Islet of Langerhans (tissue), 1 donor: ENCODE measurements around the gene INPP4A.

Source experiments
- FAIRE-seq: peaks from one replicate; lab custom pipeline; 2011; peaks lifted over from hg19 to GRCh38; lab: Jason Lieb, UNC

Gene INPP4A

DNA sequence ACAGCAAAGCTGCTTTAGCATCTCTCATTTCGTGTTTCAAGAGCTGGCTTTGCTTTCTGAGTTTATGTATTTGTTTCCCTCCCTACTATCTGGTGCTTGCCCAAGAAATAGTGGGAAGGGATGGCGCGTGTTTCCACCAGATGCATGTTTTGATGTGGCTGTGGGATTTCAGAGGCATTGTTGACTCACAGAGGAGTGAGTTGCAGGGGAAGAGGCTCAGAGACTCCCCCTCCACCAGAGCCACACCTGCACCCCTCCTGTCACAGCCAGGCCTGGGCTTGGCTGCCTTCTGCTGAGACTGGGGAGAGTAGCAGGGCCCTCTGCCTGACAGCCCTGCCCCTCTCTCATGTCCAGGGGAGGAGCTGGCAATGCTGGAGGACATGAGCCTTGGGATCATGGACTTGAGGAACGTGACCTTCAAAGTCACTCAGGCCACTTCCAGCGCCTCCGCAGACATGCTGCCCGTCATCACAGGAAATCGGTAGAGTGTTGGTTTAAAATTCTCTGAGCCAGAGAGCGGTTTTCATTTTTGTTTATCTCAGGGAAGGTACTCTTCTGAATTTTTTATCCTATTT is 120.7 kb downstream of the INPP4A start:
- no peak for FAIRE-seq

DNA sequence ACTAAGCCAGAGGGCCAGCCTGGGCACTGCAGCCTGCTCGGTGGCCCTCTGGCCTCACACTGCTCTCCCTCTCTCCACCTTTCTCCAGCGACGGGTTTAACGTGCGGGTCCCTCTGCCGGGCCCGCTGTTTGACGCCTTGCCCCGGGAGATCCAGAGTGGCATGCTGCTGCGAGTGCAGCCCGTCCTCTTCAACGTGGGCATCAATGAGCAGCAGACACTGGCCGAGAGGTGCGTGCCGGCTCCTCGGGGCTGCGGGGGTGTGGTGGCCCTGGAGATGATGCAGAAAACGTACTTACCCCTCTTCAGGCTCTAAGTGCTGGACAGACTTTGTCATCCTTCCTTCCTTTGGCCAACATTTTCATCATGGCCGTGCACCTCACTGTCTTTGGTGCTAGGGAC is 121.3 kb downstream of the INPP4A start:
- no peak for FAIRE-seq

DNA sequence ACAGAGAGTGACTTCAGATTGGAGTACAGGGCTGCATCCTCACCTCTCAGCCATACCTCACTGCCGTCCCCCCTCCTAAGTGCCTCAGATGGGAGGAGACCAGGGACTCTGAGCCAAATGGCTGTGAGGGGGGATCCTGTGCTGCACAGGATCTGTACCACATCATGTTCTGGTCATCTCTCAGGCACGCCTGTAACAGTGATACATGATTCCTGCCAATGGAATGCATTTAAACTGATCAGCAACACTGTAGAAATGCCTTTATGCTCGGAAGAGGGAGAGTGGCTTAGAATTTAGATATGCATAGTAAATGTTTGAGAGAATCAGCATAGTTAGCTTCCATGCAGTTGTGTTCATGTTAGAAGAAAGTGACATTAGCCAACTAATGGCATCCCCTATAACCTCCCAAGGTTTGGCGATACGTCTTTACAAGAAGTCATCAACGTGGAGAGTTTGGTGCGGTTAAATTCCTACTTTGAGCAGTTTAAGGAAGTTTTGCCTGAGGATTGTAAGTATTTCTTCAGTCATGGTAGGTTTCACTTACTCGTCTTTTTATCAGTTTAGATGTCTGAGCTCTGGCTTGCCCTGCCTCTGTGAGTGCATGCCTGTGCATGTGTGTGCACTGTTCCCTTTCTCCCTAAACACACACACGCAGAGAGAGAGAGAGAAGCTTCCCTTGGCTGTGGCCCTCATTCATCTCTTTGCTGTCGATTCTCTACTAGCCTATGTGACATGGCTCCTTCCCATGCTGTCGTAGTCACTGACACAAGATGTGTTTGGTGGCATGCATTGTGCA is 123.7 kb downstream of the INPP4A start:
- FAIRE-seq, result no peak

DNA sequence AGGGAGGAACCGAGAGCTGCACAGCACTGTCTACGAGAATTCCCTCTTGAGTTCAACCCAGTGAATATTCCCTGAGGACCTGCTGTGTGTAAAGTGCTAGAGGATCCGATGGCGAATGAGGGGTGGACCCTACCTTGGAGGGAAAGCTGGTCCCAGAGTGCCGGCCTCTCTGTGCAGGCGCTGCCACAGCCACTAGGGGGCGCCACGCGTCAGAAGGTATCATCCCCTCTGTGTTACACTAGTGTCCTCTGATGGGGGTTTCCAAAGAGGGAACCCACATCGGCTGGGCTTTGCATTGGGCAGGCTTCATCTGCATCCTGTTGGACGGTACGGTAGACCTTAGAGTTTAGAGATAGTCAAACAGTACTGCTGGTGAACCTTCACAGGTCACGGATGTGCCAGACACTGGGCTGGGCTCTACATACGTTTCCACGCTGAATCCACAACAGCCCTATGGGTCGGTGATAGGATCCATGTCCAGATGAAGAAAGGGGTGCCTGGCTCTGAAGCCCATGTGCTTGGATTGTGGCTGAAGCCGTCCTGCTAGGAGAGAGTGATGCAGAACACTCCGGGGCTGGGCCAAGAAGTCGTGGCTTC is 124.6 kb downstream of the INPP4A start:
- no peak for FAIRE-seq

GRCh38 chr2:98569915-98570314 is 125.3 kb downstream of the INPP4A start:
- FAIRE-seq, result no peak

DNA sequence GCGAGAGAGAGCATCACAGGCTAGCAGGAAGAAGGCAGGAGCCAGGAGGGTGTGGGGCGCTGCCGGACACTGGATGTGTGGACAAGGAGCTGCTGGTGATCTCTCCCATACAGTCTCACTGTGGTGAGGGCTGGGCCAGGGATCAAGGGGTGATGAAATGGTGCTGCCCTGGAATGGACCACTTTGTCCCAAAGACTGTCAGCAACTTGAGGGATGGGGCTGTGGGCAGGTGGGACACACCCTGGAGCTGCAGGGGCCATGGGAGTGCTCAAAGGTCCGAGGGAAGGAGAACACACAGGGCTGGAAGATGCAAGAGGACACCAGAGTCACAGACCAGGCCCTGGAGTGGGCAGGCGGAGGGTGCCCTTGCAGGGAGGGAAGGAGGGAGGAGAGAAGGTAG is 125.7 kb downstream of the INPP4A start:
- no peak for FAIRE-seq

DNA sequence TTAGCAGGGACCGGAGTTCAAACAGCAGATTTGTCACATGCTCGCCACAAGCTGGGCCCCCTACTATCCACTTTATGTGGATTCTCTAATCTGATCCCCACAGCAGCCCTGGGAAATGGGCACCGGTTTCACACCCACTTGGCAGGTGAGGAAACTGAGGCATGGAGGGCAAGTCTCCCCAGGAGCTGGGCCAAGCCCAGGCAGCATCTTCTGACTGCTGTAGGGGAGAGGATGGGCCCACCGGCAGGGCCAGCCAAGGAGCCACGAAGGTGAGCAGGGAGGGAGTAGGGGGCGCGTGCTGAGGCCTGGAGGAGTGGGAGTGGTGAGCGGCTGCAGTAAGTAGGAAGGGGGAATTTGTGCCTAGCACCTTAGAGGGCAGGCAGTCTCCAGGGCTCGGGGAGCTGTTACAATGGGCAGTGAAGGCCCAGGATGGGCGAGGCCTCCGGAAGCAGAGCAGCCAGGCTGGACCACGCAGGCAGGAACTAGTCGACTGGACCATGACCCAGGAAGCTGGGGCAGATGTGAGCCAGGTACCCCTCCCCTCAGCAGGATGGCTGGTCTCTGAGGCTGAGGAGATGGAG is 126.6 kb downstream of the INPP4A start:
- FAIRE-seq, result no peak

GRCh38 chr2:98571796-98572195 is 127.1 kb downstream of the INPP4A start:
- no peak for FAIRE-seq

DNA sequence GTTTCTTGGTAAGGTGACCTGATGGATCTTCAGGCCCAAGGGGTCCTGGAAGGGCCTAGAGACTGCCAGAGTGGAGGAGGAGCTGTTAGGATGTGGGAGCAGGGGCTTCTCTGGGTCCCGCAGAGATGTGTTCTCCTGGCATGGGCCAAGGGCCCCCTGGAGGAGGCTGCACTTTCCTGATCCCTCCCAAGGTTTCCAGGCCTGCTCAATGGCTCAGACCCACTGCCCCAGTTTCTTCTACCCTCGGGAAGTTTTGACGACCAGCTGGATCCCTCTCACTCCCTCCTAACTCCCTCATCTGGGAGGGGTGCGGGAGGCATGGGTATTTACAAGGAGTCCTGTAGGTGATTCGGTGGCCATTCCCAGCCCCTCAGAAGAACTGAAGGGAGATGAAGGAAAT is 127.6 kb downstream of the INPP4A start:
- no peak for FAIRE-seq

- FAIRE-seq, result no peak
Measured at GRCh38 chr2:98572676-98573075, 128.0 kb downstream of the INPP4A start.

DNA sequence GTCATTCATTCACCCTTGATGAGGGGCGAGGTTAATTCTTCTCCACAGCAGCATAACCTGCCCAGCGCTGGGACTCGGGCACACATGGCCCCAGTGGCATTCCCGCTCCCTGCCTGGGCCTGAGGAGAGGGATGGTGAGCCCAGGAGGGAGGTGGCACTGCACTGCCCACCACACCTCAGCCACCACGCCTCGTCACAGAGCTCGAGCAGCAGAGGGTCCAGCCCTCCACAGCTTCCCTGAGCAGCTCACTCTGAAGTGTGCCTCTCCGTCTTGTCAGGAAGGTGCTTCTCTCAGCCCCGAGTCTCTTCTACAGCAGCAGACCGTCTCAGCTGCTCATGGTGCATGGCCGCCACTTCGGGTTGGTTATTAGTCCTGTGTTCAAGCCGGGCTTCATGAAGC is 128.8 kb downstream of the INPP4A start:
- no peak for FAIRE-seq

DNA sequence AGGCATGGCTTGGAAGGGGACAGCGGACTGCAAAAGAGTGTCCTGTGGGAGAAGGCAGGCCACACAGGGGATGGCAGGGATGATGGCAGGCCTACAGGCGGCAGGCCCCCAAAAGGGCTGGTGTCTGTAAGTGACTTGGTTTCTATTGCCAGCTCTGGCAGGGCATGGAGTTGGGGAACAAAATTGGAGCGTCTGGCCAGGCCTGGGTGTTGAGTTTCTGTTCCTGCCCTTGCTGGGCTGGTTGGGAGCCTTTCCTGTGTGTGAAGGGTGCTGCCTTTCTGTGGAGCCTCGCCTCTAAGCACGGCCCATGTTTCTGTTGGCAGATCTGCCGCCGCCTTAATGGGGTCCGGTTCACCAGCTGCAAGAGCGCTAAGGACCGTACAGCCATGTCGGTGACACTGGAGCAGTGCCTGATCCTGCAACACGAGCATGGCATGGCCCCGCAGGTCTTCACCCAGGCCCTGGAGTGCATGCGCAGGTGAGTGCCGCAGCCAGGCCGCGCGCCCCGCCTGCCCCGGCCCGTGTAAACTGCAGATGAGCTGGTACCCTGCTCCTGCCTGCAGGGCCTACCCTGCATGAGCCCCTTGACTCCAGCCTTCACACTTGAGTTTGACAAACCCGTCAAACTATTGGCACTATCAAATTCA is 132.1 kb downstream of the INPP4A start:
- no peak for FAIRE-seq

GRCh38 chr2:98577313-98577712 is 132.7 kb downstream of the INPP4A start:
- FAIRE-seq, result no peak

- no peak for FAIRE-seq
Measured at GRCh38 chr2:98578231-98578630, 133.6 kb downstream of the INPP4A start.

DNA sequence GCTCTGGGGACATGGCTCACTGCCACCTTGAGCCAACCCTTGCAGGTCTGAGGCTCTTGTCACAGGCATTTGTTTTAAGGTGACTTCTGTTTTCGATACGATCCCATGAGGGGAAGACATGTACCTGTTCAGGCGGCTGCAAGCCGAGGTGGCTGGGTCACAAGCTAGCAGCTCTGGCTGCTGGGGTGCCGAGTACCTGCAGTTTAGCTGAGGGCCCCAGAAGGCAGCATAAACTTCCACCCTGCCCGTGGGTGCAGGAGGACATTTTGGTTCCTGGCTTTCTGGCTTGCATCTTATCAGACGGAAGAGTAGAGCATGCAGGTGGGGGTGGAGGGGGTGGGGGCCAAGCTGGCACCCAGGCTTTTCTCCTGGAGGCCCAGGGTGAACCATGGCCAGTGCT is 135.3 kb downstream of the INPP4A start:
- FAIRE-seq, result no peak

DNA sequence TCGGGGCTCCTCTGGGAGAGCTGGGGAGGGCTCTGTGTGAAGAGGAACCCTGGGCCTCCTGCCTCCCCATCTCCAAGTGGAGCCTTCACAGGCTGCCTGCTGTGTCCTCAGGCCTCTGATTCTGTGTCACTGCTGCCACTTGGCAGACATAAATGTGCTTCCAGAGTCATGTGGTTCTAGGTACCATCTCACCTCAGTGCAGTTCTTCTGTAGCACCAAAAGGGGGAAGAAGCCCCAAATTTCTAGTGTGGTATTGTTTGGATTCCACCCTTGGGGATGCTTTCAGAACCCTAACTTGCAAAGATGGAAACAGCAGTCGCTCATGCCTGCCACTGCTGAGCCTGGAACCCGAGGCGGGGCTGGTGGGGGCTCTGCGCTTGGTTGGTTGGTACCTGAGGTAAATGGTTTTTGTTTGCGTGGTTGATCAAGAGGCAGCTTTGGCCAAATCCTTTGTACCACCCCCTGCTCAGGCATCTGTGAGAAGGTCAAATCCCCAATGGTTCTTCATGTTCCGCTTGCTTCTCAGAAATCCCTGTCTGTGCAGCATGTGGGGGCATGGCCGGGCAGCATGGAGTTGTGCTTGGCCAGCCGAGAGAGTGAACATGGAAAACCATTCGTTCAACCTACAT is 136.1 kb downstream of the INPP4A start:
- FAIRE-seq, result no peak

DNA sequence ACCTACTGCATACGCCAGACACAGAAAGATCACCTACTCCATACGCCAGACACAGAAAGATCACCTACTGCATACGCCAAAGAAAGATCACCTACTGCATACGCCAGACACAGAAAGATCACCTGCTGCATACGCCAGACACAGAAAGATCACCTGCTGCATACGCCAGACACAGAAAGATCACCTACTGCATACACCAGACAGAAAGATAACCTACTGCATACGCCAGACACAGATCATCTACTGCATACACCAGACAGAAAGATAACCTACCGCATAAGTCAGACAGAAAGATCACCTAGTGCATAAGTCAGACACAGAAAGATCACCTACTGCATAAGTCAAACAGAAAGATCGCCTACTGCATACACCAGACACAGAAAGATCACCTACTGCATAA is 137.9 kb downstream of the INPP4A start:
- FAIRE-seq, result no peak

- no peak for FAIRE-seq
Measured at GRCh38 chr2:98583276-98583675, 138.6 kb downstream of the INPP4A start.

DNA sequence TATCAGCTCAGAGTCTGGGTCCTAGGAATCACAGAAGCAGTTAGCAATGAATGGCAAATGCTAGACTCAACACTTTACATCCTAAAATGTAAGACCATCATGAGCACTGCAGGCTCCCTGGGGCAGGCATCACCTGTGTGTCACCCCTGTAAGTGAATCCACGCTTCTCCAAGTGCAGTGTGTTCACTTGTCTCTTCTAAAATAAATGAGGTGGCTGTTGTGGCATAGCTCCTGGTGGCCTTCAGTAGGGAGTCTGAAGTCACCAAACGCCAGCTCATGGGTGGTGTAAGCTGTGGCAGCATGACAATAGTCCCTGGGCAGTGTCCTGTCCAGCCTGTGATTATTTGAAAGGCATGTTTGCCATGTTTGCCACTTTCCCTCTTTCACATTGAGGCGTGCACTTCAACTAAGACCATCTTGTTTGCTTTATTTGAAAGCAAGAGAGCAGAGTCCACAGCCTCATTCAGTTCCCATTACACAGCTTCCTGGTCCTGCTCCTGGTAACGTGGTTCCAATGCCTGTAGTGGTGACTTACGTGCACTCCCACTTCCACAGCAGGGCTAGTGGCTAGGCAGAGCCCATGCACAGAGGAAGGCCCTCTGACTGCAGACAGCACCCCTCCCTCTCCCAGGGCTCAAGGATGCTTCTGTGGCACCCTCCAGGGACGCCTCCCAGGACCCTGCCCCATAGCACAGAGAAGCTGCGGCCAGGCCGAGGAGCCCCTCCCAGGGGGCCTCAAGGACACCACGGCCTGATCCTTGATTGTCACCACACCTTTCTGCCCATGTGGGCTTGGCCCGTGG is 139.4 kb downstream of the INPP4A start:
- no peak for FAIRE-seq

DNA sequence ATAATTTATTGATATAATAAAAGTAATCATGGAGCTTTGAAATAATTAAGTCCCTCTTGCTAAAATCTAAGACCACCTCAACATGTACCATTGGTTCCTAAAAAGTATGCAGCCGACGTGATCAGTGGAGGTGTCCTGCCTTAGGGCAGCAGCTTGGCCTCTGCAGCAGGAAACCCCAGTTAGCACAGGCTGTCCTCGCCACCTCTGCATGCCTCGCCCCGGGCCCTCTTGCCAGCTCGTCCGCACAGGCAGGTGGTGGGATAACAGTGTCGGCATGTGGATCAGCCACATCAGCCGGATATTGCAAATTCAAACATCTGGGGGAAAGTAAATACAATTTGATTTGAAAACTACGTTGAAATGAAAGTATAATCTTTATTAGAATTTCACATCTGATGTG is 140.7 kb downstream of the INPP4A start:
- FAIRE-seq, result no peak

- FAIRE-seq, result no peak
Measured at GRCh38 chr2:98586551-98587140, 142.0 kb downstream of the INPP4A start.
